ENCODE measurements around the gene ANGEL2. TPM values are rescaled to one million over a fixed set of nuclear protein-coding genes. Genes with fewer than 3 reads are reported as not detected.

Gene ANGEL2
- total and polyA plus RNA-seq, 5 donors from 2014 or later = 25.2 to 57.3 (median 35.2) TPM

- ATAC-seq (ENCODE audit: low read depth in 2 of 2) (no peak), DNase-seq (no peak)
- Histone ChIP-seq H3K36me3 (ENCODE audit: control insufficient read depth, insufficient read depth, low read length) (no peaks in the 10 kb centered on the region), H3K9me3 (ENCODE audit: control insufficient read depth in 2 of 2, low read length in 2 of 2) (no peaks in the 10 kb centered on the region), H3K4me3 (ENCODE audit: low read depth, low read length) (no peak overlapping the region), H3K27me3 (ENCODE audit: control insufficient read depth, insufficient read depth, low read length) (peaks cover 3% of the 10 kb centered on the region), H3K4me1 (ENCODE audit: control insufficient read depth, insufficient read depth, low read length, poor library complexity, severe bottlenecking) (peaks cover 5% of the 10 kb centered on the region), H3K27ac (ENCODE audit: insufficient read depth, low read length, poor library complexity, severe bottlenecking) (no peak overlapping the region)
- peaks cover 45% of the 10 kb centered on the region for H3K27me3 Mint-ChIP-seq
- H3K36me3 Mint-ChIP-seq = no peaks in the 10 kb centered on the region
- H3K4me1 Mint-ChIP-seq = peaks cover 0 to 7% (median 3%) of the 10 kb centered on the region in 4 donors
- peaks cover 0 to 12% (median 2%) of the 10 kb centered on the region in 7 donors for H3K9me3 Mint-ChIP-seq
- H3K4me3 Mint-ChIP-seq = no peak overlapping the region
- H3K27ac Mint-ChIP-seq = no peak overlapping the region
Measured at GRCh38 chr1:212945463-212946160, 70.1 kb downstream of the ANGEL2 start.

- H3K27ac ChIP-seq (ENCODE audit: insufficient read depth, low read length, poor library complexity, severe bottlenecking) = no peak overlapping the region
- Mint-ChIP-seq H3K27ac (no peak overlapping the region), H3K4me3 (no peak overlapping the region), H3K27me3 (peaks cover 40% of the 10 kb centered on the region), H3K36me3 (peaks cover 2% of the 10 kb centered on the region), H3K4me1 (peaks cover 0 to 4% (median under 1%) of the 10 kb centered on the region in 4 donors), H3K9me3 (peaks cover 0 to 16% (median 2%) of the 10 kb centered on the region in 7 donors)
- ATAC-seq (ENCODE audit: low read depth in 2 of 2) (no peak), DNase-seq (no peak)
- H3K4me3 ChIP-seq (ENCODE audit: low read depth, low read length) = no peak overlapping the region
- peaks cover 2% of the 10 kb centered on the region for H3K4me1 ChIP-seq (ENCODE audit: control insufficient read depth, insufficient read depth, low read length, poor library complexity, severe bottlenecking)
- no peaks in the 10 kb centered on the region for H3K36me3 ChIP-seq (ENCODE audit: control insufficient read depth, insufficient read depth, low read length)
- H3K27me3 ChIP-seq (ENCODE audit: control insufficient read depth, insufficient read depth, low read length) = peaks cover 3% of the 10 kb centered on the region
- no peaks in the 10 kb centered on the region for H3K9me3 ChIP-seq (ENCODE audit: control insufficient read depth in 2 of 2, low read length in 2 of 2)
Measured at GRCh38 chr1:212945056-212945455, 70.6 kb downstream of the ANGEL2 start.

- no peaks in the 10 kb centered on the region for H3K4me1 ChIP-seq (ENCODE audit: control insufficient read depth, insufficient read depth, low read length, poor library complexity, severe bottlenecking)
- Mint-ChIP-seq H3K4me3 (no peak overlapping the region), H3K36me3 (peaks cover 3% of the 10 kb centered on the region), H3K27me3 (peaks cover 45% of the 10 kb centered on the region), H3K4me1 (no peaks in the 10 kb centered on the region), H3K9me3 (peaks cover 0 to 18% (median 2%) of the 10 kb centered on the region in 7 donors), H3K27ac (no peak overlapping the region)
- ATAC-seq (ENCODE audit: low read depth in 2 of 2) (peak in 1 of 2 donors; percentile 25), DNase-seq (no peak)
- H3K27me3 ChIP-seq (ENCODE audit: control insufficient read depth, insufficient read depth, low read length) = peaks cover 3% of the 10 kb centered on the region
- H3K4me3 ChIP-seq (ENCODE audit: low read depth, low read length) = no peak overlapping the region
- no peaks in the 10 kb centered on the region for H3K36me3 ChIP-seq (ENCODE audit: control insufficient read depth, insufficient read depth, low read length)
- H3K9me3 ChIP-seq (ENCODE audit: control insufficient read depth in 2 of 2, low read length in 2 of 2) = no peaks in the 10 kb centered on the region
- H3K27ac ChIP-seq (ENCODE audit: insufficient read depth, low read length, poor library complexity, severe bottlenecking) = no peak overlapping the region
Measured at GRCh38 chr1:212944229-212944901, 71.3 kb downstream of the ANGEL2 start.

GRCh38 chr1:212943393-212943710, 72.3 kb downstream of the ANGEL2 start:
- H3K4me3 Mint-ChIP-seq = no peak overlapping the region
- H3K36me3 ChIP-seq (ENCODE audit: control insufficient read depth, insufficient read depth, low read length) = no peaks in the 10 kb centered on the region

GRCh38 chr1:212942679-212943392, 72.8 kb downstream of the ANGEL2 start:
- Mint-ChIP-seq H3K4me3 (no peak overlapping the region), H3K27ac (no peak overlapping the region), H3K4me1 (no peaks in the 10 kb centered on the region), H3K36me3 (peaks cover 3% of the 10 kb centered on the region), H3K27me3 (peaks cover 38% of the 10 kb centered on the region), H3K9me3 (peaks cover 0 to 11% (median 2%) of the 10 kb centered on the region in 7 donors)
- H3K27ac ChIP-seq (ENCODE audit: insufficient read depth, low read length, poor library complexity, severe bottlenecking) = no peak overlapping the region
- no peak for ATAC-seq (ENCODE audit: low read depth in 2 of 2)
- H3K4me3 ChIP-seq (ENCODE audit: low read depth, low read length) = no peak overlapping the region
- DNase-seq = no peak
- H3K36me3 ChIP-seq (ENCODE audit: control insufficient read depth, insufficient read depth, low read length) = no peaks in the 10 kb centered on the region
- H3K9me3 ChIP-seq (ENCODE audit: control insufficient read depth in 2 of 2, low read length in 2 of 2) = no peaks in the 10 kb centered on the region
- no peaks in the 10 kb centered on the region for H3K4me1 ChIP-seq (ENCODE audit: control insufficient read depth, insufficient read depth, low read length, poor library complexity, severe bottlenecking)
- H3K27me3 ChIP-seq (ENCODE audit: control insufficient read depth, insufficient read depth, low read length) = peaks cover 3% of the 10 kb centered on the region

More at GRCh38 chr1:212943393-212943710, 72.3 kb downstream of the ANGEL2 start:
- peaks cover 38% of the 10 kb centered on the region for H3K27me3 Mint-ChIP-seq
- peaks cover 3% of the 10 kb centered on the region for H3K27me3 ChIP-seq (ENCODE audit: control insufficient read depth, insufficient read depth, low read length)
- no peak overlapping the region for H3K27ac Mint-ChIP-seq
- ATAC-seq (ENCODE audit: low read depth in 2 of 2) (no peak), DNase-seq (no peak)
- no peaks in the 10 kb centered on the region for H3K9me3 ChIP-seq (ENCODE audit: control insufficient read depth in 2 of 2, low read length in 2 of 2)
- no peak overlapping the region for H3K4me3 ChIP-seq (ENCODE audit: low read depth, low read length)
- peaks cover 3% of the 10 kb centered on the region for H3K36me3 Mint-ChIP-seq
- H3K27ac ChIP-seq (ENCODE audit: insufficient read depth, low read length, poor library complexity, severe bottlenecking) = no peak overlapping the region
- no peaks in the 10 kb centered on the region for H3K4me1 Mint-ChIP-seq
- H3K9me3 Mint-ChIP-seq = peaks cover 0 to 13% (median 2%) of the 10 kb centered on the region in 7 donors
- H3K4me1 ChIP-seq (ENCODE audit: control insufficient read depth, insufficient read depth, low read length, poor library complexity, severe bottlenecking) = no peaks in the 10 kb centered on the region

Other genes starting within 250 kb of the ANGEL2 start
- 24.4 TPM for gene NSL1, start 224.1 kb downstream of the ANGEL2 start, total RNA-seq
- gene NSL1, start 224.1 kb downstream of the ANGEL2 start, polyA plus RNA-seq = 10 to 100 TPM; 66.6 to 69.1 (median 67.1) TPM
- gene TATDN3, start 224.0 kb downstream of the ANGEL2 start, total RNA-seq = 24.1 TPM
- 10 to 100 TPM; 20.6 to 28.7 (median 22.0) TPM for gene TATDN3, start 224.0 kb downstream of the ANGEL2 start, polyA plus RNA-seq
- gene SPATA45, start 168.2 kb downstream of the ANGEL2 start, total RNA-seq = not detected
- under 1 TPM in 1 of 4 donors, not detected in 3; 0.70 TPM for gene SPATA45, start 168.2 kb downstream of the ANGEL2 start, polyA plus RNA-seq
- gene FLVCR1, start 157.6 kb downstream of the ANGEL2 start, total RNA-seq = 10.9 TPM
- 1 to 10 TPM; 1.8 to 3.7 (median 2.1) TPM for gene FLVCR1, start 157.6 kb downstream of the ANGEL2 start, polyA plus RNA-seq
- 1.7 TPM for gene VASH2, start 65.3 kb downstream of the ANGEL2 start, total RNA-seq
- gene VASH2, start 65.3 kb downstream of the ANGEL2 start, polyA plus RNA-seq = under 1 TPM; 0.25 to 0.55 (median 0.34) TPM
- 11.1 TPM for gene RPS6KC1, start 35.4 kb upstream of the ANGEL2 start, total RNA-seq
- gene RPS6KC1, start 35.4 kb upstream of the ANGEL2 start, polyA plus RNA-seq = 1 to 10 TPM; 3.4 to 6.4 (median 5.7) TPM

Measured in CD4-positive, CD25-positive, alpha-beta regulatory T cell (primary cell).